ENCODE measurements around the gene RAB18. TPM values are rescaled to one million over a fixed set of nuclear protein-coding genes. Genes with fewer than 3 reads are reported as not detected.

RAB18 gene
- total and polyA plus RNA-seq, 10 of the 15 experiments (the other 5 are each of a cell fraction or from before 2014, with no cell fraction given): 13.4 to 98.8 (median 42.1) TPM

GRCh38 chr10:27457966-27458365 lies 46.1 kb upstream of the RAB18 start:
- BruUV-seq (replicated peaks): no TSS peak
- 0% methylated on average over 2 of the region's 2 CpGs for WGBS (ENCODE audit: insufficient coverage, insufficient replicate concordance, low lambda C conversion rate, missing lambda C conversion rate)
- Histone ChIP-seq H3K9me3 (replicated peaks; ENCODE audit: control insufficient read depth, insufficient read depth, low read length) (no peaks in the 10 kb centered on the region), H2AFZ (ENCODE audit: control insufficient read depth, low read depth, low read length) (no peak overlapping the region), H3K4me3 (no peak overlapping the region), H3K79me2 (ENCODE audit: control insufficient read depth, insufficient read depth, low read length) (no peaks in the 10 kb centered on the region), H3K4me2 (ENCODE audit: control insufficient read depth, insufficient read depth) (no peak overlapping the region), H3K27ac (ENCODE audit: control insufficient read depth, insufficient read depth) (no peak overlapping the region), H4K20me1 (ENCODE audit: control insufficient read depth, insufficient read depth) (no peaks in the 10 kb centered on the region), H3K4me1 (ENCODE audit: control insufficient read depth, insufficient read depth, low read length) (no peaks in the 10 kb centered on the region), H3K36me3 (ENCODE audit: control insufficient read depth in 2 of 2, insufficient read depth in 2 of 2, low read length in 1 of 2) (no peaks in the 10 kb centered on the region), H3K9ac (ENCODE audit: control insufficient read depth, insufficient read depth, low read length) (no peak overlapping the region), H3K27me3 (replicated peaks in 1 of 2; ENCODE audit: control insufficient read depth in 2 of 2, insufficient read depth in 2 of 2, low read length in 1 of 2) (no peaks in the 10 kb centered on the region)
- CTCF ChIA-PET: no interaction called here
- RAD21 ChIA-PET (ENCODE audit: unreplicated experiment): no interaction called here
- no peak for TF ChIP-seq BCL11A (IDR thresholded peaks at IDR 0.05; ENCODE audit: low read depth, low read length)
- TF ChIP-seq YBX1 (IDR thresholded peaks at IDR 0.05): no peak
- TF ChIP-seq MEF2A (IDR thresholded peaks at IDR 0.05; ENCODE audit: insufficient read depth, low read depth, low read length): no peak
- TF ChIP-seq KLF5 (IDR thresholded peaks at IDR 0.05; ENCODE audit: partially characterized antibody): no peak
- TF ChIP-seq NFYB (IDR thresholded peaks at IDR 0.05; ENCODE audit: insufficient read depth, low read depth, low read length): no peak
- TF ChIP-seq ZBED1 (IDR thresholded peaks at IDR 0.05; ENCODE audit: borderline replicate concordance): no peak
- intact Hi-C loops (cut with micrococcal nuclease; ENCODE audit: unreplicated experiment): no loop called here
- SMC1A ChIA-PET (ENCODE audit: uncharacterized antibody, unreplicated experiment): interaction anchor here (1.3 kb wide), 1 partner anchor 200 kb away, joined by 3 read pairs; no protein-coding TSS in a partner anchor
- no peak for FAIRE-seq
- ATAC-seq: no peak
- in situ Hi-C loops (cut with MboI): no loop called here
- POLR2A ChIA-PET: no interaction called here
- no peak for DNase-seq (ENCODE audit: low read depth, low spot score)

- Histone ChIP-seq H3K27ac (ENCODE audit: control insufficient read depth, insufficient read depth) (no peak overlapping the region), H3K27me3 (replicated peaks in 1 of 2; ENCODE audit: control insufficient read depth in 2 of 2, insufficient read depth in 2 of 2, low read length in 1 of 2) (no peaks in the 10 kb centered on the region), H4K20me1 (ENCODE audit: control insufficient read depth, insufficient read depth) (no peaks in the 10 kb centered on the region), H3K36me3 (ENCODE audit: control insufficient read depth in 2 of 2, insufficient read depth in 2 of 2, low read length in 1 of 2) (no peaks in the 10 kb centered on the region), H3K79me2 (ENCODE audit: control insufficient read depth, insufficient read depth, low read length) (no peaks in the 10 kb centered on the region), H3K4me3 (no peak overlapping the region), H3K9ac (ENCODE audit: control insufficient read depth, insufficient read depth, low read length) (no peak overlapping the region), H3K4me1 (ENCODE audit: control insufficient read depth, insufficient read depth, low read length) (no peaks in the 10 kb centered on the region), H2AFZ (ENCODE audit: control insufficient read depth, low read depth, low read length) (no peak overlapping the region), H3K9me3 (replicated peaks; ENCODE audit: control insufficient read depth, insufficient read depth, low read length) (no peaks in the 10 kb centered on the region), H3K4me2 (ENCODE audit: control insufficient read depth, insufficient read depth) (no peak overlapping the region)
- intact Hi-C loops (cut with micrococcal nuclease; ENCODE audit: unreplicated experiment): no loop called here
- FAIRE-seq (no peak), ATAC-seq (no peak), DNase-seq (ENCODE audit: low read depth, low spot score) (no peak)
- ChIA-PET POLR2A (no interaction called here), CTCF (no interaction called here), RAD21 (ENCODE audit: unreplicated experiment) (no interaction called here), SMC1A (ENCODE audit: uncharacterized antibody, unreplicated experiment) (no interaction called here)
- no TSS peak for BruUV-seq (replicated peaks)
- 37% methylated on average over 1 of the region's 1 CpG for WGBS (ENCODE audit: insufficient coverage, insufficient replicate concordance, low lambda C conversion rate, missing lambda C conversion rate)
- in situ Hi-C loops (cut with MboI): loop anchor here (10.0 kb wide), 1 partner anchor 1687 kb away; no protein-coding TSS in a partner anchor
- no peak for TF ChIP-seq EP300 (IDR thresholded peaks at IDR 0.05; ENCODE audit: borderline replicate concordance in 1 of 2, control insufficient read depth in 1 of 2, low read depth in 2 of 2, low read length in 2 of 2)
- TF ChIP-seq RELB (IDR thresholded peaks at IDR 0.05; ENCODE audit: low read depth): no peak
- TF ChIP-seq ZNF592 (IDR thresholded peaks at IDR 0.05): no peak
These were observed 42.8 kb upstream of the RAB18 start for GRCh38 chr10:27461312-27461711.

Measured in GM12878 (cell line).